ENCODE data around the gene ANKRD9.
"Not testable (repeated sequence)": the region's sequence is repeated elsewhere in the genome, so short reads cannot be mapped to it uniquely, and the experiment has no call there.

The ANKRD9 gene, protein sequence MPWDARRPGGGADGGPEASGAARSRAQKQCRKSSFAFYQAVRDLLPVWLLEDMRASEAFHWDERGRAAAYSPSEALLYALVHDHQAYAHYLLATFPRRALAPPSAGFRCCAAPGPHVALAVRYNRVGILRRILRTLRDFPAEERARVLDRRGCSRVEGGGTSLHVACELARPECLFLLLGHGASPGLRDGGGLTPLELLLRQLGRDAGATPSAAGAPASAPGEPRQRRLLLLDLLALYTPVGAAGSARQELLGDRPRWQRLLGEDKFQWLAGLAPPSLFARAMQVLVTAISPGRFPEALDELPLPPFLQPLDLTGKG

DNA sequence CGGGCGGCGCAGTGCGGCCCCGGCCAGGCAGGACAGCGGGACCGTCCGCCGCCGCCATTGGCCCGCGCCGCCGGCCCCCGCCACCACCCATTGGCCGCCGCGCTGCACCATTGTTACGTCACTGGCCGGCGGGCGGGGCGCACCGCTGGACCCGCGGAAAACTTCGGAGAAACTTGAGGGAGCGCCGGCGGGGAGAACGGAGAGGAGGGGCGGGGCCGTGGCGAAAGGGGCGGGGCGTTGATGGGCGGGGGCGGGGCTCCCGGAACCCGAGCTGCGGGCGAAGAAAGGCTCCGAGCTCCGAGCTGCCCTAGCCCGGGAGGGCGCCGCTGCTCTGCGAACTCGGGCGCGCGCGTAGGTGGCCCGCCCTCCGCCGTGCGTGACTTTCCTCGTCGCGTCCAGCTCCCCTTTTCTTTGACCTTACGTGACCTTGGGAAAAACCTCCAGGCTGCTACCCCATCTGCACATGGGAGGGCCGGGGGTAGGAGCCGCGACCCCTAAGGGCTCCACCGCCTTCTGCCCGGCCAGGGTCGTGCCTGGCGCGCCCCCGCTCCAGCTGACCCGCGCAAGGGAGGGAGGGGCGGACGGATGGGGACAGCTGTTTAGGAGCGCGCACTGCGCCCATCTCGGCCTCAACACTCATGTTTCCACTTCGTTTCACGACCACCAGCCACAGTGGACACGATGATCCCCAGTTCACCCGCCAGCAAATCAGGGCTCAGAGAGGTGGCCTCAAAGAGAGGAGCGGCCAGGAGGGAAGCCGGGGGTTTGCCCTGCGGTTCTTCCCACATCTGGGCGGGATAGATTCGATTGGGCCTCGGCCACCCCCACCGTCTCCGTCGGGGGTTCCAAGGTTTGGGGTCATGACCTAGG lies at the start of gene ANKRD9:
ANKRD9 (minus strand) TSS at position 31 of the 870 bp plus-strand sequence. CDS start 1,887 bp downstream, outside the sequence.
- DNase-seq (ENCODE audit: low read depth in 2 of 2), result peak; percentile 75 to 85

DNA sequence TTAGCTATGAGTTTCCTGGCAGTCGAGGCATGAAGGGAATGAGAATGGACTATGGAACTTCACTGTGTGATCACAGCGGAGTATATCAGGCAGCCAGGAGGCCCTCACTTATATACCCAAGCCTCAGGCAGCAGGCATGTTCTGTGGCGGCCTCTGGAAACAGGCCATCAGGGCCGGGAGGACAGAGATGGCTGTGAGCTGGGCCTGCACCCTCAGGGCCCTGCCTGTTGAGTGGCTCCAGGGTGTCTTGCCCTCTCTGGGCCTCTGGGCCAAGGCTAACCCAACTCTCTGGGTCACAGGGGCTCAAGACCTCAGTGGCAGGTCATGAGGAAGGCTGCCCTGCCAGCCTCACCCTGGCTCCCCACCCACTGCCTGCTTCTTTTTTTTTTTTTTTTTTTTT lies 49.0 kb upstream of the ANKRD9 start:
- DNase-seq (ENCODE audit: low read depth in 2 of 2), result no peak

DNA sequence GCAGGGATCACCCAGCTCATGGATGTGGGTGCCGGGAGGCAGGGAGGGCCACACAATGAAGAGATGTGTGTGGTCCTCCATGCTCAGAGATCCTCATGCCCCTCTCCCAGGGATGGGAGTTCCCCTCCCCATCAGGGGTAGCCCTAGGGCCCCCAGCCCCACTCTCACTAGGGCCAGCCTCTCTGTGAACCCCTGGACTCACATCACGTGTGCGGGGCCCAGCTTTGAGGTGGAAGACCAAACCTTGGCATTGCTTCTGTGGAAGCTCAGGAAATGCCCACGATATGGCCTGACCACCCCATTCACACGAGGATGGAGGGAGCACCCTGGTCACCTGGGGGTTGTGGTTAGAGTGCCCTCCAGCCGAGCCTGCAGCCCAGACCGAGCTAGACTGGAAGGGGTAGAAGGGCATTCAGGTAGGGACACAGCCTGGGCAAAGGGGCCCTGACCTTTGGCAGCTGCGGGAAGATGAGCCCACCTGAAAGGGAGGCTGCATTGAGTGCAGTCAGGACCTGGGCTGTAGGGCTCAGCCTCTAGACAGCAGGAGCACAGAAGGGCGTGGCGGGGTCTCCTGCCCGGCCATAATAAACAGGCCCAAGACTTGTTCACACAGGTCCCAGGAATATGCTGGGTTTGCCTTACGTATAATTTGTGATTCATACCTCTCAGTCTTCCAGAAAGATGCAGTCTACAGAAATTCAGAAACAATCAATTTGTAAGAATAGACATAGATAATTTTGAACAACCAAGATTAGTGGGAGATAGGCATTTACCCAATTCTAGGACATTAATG lies 48.1 kb upstream of the ANKRD9 start:
- DNase-seq (ENCODE audit: low read depth in 2 of 2), result no peak

DNA sequence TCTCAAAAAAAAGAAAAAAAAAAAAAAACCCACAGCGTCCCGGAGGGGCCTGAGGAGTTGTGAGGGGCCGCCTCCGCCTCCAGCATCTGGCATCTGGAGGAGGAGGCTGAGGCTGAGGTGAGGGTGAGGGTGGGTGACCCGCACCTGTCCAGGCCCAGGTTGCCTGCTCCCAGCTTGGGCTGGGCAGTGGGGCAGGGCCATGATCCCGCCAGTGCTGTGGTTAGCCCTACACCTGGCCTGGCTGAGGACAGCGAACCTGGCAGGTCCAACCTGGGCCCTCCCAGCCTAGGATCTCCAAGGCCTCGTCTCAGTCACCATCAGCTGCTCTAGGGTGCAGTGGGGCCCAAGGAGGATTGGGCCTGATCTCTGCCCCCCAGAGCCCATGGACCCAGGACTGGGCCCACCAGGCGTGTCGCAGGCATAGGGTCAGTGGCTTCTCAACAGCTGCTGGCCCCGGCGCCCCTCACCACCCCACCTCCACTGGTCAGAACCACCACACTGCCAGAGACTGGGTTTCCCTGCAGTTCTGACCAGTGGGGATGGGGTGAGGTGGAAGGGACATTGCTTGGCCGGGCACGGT lies 46.6 kb upstream of the ANKRD9 start:
- no peak for DNase-seq (ENCODE audit: low read depth in 2 of 2)

DNA sequence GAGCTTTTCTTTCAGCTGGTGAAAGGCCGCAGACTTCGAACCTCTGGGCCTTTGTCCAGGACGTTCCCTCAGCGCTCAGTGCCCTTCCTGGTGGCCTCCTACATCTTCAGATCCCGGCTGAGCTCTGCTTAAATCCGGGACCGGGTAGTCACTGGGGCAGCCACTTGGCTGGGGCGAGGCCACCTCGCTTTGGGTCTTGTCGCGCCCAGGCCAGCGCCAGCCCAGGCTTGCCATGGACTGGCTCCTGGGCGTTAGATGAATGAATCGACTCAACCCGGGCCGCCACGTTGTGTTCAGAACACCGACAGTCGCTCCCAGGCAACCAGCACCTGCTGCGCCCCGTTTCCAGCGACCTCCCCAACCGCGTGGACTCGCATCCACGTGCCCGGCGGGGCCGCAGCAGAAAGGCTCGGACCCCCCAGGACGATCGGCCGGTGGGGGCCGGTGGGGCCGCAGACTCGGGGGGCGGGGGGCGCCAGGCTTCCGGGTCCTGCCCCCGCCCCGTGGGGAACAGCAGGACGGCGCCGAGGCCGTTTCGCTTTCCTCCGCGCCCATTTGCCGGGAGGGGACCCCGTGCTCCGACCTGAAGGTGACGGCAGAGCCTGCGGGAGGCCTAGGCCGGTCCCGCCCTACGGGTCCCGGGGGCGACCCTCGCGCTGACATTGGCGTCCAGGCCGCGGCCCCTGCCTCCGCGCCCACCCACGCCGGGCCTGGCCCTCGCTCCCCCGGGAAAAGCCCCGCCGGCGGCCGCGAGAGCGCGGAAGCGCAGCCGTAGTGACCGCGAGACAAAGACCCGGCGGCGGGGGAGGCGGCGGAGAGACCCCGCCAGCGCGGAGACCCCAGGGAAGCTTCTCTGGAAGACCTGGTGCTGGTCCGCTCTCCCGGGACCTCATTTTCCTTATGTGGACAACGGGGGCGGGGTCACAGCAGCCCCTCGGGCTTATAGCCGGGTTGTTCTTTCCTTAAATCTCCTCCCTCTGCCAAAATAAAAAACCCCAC lies 45.5 kb upstream of the ANKRD9 start:
- peak; percentile 12 to 53 for DNase-seq (ENCODE audit: low read depth in 2 of 2)

DNA sequence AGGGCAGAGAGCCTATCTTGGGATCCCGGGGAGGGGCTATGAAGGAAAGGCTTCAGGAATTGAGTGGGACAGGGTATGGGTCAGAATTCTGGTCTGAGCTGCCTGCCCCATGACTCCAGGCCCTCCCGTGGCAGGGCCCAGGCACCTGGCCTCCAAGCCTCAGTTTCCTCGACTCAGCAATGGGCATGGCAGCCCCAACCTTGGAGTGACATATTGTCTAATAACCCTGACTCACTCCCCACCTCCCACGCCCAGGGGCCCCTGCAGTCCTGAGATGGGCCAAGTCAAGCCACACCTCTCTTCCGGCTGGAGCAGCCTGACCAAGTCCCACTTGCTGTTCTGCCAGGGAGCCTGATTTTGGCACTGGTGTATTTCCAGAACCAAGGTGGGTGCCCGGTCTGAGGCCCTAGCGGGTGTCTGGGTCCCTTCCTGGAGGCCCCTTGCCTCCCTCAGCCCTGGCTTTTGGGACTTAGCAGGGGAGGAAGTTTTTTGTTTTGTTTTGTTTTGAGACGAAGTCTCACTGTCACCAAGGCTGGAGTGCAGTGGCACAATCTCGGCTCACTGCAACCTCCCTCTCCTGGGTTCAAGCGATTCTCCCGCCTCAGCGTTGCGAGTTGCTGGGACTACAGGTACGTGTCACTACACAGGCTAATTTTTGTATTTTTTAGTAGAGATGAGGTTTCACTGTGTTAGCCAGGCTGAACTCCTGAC lies 42.6 kb upstream of the ANKRD9 start:
- DNase-seq (ENCODE audit: low read depth in 2 of 2), result no peak

DNA sequence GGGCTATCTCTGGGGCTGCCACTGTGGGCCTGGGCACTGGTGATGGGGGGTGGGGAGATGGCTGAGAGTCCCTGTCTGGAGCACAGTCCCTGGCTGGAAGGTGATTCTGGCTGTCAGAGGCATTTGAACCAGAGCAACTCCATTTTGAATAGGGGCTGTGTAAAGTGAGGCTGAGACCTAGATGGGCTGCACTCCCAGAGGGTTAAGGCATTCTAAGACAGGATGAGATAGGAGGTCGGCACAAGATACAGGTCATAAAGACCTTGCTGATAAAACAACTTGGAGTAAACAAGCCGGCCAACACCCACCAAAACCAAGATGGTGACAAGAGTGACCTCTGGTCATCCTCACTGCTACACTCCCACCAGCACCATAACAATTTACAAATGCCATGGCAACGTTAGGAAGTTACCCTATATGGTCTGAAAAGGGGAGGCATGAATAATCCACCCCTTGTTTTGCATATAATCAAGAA lies 41.4 kb upstream of the ANKRD9 start:
- not testable (repeated sequence) for DNase-seq (ENCODE audit: low read depth in 2 of 2)

DNA sequence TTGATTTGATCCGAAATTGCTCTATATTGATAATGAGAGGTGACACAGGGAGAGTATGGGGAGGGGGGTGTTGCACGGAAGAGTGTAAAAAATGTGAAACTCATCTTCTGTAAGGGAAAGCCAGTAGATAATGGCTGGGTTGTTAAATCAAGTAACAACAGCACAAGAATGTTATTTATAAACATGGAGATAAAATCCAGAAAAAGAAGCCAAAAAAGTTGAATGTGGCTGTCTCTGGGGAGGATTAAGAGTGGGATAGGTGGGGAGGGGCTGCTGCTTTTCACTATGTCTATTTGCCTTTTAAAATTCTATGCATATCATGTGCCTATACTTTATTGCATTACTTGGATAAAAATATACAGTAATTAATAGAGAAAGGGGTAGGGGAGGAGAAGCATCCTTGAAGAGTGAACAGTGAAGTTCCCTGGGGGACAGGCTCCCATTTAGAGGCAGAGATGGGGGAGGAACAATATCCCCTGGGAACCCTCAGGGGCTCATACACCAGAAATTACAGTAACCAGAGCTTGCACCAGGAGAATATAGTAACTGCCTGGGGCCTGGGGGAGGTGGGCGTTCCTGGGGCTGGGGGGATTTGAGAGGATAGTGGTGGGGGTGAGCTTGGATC lies 39.2 kb upstream of the ANKRD9 start:
- DNase-seq (ENCODE audit: low read depth in 2 of 2), result no peak

DNA sequence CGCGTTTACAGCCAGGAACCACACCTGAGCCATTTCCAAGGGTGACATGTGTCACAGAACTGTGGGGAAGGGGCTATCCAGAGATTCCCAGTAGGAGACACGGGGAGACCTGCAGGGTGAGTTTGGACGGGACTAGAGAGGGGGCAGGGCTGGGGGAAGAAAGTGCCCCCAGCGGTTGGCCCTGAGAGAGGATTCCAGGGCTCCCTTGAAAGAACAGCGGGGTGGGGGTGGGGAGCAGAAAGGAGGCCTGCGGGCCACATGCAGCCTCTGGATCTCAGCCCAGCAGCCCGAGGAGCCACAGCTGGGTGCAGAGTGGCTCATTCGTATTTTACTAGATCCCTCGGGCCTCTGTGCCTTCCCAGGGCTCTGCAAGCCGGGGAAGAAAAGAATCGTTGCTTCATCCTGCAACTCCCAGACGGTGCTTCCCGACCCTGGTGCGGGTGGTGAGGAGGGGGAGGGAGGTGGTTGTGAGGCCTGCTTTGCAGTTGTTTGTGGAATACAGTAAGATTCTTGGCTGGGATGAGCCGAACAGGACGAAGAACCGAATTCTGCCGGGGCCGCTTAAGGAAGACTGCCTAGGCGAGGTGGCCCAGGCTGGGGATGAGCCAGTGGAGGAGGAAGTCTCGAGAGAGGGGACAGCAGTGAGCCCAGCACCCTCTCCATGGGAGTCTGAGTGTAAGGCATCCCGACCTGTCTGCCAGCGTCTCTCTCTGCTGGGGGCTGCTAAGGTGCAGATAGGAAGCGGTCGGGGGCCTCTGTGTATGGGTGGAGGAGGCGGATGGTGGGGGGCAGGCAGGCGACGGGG lies 36.1 kb upstream of the ANKRD9 start:
- no peak for DNase-seq (ENCODE audit: low read depth in 2 of 2)

DNA sequence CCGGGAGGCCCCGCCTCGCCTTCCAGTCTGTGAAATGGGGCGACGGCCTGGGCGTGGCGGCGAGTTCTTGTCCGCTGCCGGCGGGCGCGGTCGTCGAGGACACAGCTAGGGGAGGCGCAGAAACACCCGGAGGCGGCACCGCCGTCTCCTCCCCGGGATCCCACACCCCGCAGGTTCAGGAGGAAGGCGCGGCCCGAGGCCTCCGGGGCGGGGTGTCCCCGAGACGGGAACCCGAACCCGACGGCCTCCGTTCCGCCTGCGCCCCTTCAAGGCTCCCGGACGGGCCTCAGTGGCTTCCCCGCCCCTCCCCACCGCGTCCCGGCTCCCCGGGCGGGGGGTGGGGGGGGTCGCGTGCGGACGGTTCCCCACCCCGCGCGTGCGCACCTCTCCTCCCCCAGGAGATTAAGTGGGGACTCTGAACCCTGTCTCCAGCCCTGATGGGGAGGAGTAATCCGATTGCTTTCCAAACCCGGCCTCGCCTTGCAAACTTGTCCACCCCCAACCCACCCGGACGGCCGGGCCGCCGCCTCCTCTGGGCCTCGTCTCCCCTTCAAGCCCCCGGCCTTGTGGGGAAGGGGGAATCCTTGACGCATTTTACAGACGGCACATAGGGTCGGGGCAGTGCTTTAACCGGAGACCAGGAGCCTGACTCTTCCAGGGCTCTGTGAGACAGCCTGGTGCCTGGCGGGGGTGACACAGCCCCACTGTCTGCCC lies 35.3 kb upstream of the ANKRD9 start:
- no peak for DNase-seq (ENCODE audit: low read depth in 2 of 2)

DNA sequence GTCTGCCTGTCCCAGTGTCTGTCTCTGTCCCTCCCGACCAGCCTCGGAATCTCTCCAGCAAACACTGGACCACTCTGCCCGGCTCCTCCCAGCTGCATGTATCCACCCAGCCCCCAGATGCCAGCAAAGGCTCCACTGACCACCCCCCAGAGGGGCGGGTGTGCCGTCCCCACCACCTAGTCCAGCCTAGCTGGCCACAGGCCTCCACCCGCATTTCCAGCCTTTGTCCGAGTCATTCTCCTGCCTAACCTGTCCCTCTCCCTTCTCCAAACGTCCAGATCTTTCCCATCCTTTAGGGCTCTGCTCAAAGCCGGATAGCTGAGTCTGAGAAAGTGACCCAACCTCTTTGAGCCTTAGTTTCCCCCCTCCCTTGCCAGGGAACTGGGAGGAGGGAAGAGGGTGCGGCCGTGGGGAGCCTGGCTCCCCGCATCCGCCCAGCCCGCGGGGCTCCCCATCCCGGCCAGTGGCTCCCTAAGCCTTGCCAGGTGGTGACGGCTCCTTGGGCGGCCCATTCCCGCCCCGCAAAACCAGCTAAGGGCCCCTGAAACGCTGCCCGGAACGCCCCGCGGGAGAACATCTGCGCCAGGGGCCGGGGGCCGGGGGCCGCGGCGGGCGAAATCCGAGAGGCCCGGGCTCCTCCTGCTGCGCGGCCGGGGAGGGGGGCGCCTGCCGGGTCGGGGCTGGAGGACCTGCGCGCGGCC lies 34.6 kb upstream of the ANKRD9 start:
- no peak for DNase-seq (ENCODE audit: low read depth in 2 of 2)

DNA sequence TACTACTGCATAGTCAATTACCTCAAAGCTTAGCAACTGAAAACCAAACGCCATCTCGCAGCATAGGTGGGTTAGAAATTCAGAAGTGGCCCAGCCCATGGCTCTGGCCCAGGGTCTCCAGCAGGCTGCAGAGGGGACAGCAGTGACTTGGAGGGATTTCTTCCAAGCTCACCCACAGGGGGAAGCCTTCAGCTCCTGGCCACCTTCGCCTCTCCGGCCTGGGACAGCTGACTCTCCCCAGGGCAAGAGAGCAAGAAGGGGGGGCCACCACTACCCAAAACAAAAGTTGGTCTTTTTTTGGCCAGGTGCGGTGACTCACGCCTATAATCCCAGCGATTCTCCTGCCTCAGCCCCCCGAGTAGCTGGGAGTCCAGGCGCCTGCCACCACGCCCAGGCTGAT lies 32.2 kb upstream of the ANKRD9 start:
- no peak for DNase-seq (ENCODE audit: low read depth in 2 of 2)

DNA sequence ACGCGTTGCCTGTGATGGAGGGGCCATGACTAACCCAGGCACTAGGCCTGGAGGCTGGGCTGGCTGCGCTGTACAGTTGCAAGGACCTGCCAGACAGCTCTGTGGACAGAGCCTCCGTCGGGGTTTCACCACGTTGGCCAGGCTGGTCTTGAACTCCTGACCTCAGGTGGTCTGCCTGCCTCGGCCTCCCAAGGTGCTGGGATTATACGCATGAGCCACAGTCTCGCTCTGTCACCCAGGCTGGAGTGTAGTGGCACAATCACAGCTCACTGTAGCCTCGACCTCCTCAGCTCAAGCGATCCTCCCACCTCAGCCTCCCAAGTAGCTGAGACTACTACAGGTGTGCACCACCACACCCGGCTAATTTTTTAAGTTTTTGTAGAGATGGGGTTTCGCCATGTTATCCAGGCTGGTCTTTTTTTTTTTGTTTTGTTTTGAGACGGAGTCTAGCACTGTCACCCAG lies 31.5 kb upstream of the ANKRD9 start:
- DNase-seq (ENCODE audit: low read depth in 2 of 2), result not testable (repeated sequence)

DNA sequence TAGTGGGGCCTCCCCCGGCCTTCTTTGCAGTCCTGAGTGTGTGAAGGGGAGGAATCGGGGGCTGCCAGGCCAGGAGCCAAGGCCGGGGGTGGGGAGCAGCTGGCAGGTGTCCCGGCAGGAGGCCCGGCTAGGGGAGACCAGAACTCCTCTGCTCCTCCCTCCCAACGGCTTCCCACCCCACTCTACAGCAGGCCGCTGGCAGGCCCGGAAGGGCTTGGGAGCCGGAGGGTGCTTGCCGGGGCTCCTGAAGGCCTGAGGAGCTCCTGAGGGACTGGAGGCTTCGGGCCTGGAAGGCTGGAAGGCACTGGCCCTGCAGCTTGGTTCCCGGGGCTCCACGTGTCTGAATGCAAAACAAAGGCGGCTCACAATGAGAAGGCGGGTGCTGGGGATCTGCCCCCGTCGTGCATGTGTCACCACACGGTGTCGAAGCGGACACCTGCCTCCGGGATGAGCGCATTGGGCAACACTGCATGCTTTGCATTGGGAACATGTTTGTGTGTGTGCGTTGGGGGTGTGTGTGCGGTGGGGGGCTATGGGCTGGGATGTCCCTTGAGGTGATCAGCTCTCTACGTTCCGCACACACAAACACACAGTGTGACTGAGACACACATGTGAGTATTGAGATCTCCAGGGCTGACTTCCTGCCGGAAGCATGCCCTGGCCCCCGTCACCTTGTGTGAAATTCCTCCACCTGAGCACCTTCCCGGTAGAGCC lies 30.9 kb upstream of the ANKRD9 start:
- no peak for DNase-seq (ENCODE audit: low read depth in 2 of 2)

DNA sequence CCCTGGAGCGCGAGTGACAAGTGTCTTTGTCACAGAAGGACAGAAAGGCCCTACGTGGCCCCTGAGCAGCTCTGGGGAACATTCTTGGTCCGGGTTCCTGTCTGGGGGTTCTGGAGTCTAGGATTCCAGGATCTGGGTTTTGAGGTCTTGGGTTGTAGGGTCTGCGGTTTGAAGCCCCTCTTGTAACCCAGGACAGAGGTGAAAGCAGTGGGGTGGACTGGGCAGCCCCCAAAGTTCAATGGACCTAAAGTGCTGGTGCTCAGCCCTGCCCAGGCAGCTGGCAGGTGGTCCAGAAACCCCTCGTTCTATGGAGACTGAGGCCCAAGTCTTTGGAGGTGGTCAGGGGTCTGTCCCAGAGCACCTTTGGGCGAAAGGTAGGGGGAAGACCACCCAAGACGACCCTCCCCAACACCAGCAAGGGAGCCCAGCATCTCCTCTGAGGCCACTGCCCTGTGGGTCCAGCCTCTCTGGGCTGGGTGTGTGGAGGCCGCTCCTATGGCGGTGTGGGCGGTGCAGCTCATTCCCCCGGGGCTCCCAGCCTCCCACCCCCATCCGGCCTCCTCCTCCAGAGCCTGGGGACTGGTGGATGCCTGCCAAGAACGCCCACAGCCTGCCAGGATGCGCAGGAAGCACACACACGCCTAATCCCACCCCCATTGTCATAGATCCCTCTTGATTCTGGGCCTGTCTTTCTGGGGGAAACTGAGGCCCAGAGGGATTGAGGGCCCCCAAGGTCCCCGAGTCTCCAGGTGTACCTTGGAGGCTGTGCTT lies 30.2 kb upstream of the ANKRD9 start:
- DNase-seq (ENCODE audit: low read depth in 2 of 2), result no peak
